Breast epithelium (tissue), 3 donors: Measurements from ENCODE around the gene FAM107A.

Experiments used
- CTCF ChIP-seq, 3 donors: fragments of 450-650 bp; IDR thresholded peaks; one replicate each; pipeline ENCODE4 v1.5.1; 2016 to 2017; ENCODE audit warnings: antibody characterized with exemption in 3 of 3, mild to moderate bottlenecking in 3 of 3, moderate library complexity in 3 of 3
- POLR2A ChIP-seq: fragments of 450-650 bp; IDR thresholded peaks from one replicate; pipeline ENCODE4 v1.6.1; 2016; ENCODE audit warnings: antibody characterized with exemption, mild to moderate bottlenecking, moderate library complexity
- POLR2AphosphoS5 ChIP-seq, 3 donors: sonication (generic); formaldehyde crosslinking; IDR thresholded peaks; one replicate each; pipeline ENCODE4 v1.6.1; 2017; ENCODE audit warnings: antibody characterized with exemption in 3 of 3

- no peak for TF ChIP-seq CTCF (IDR thresholded peaks at IDR 0.05)
- no peak for TF ChIP-seq POLR2A
- TF ChIP-seq POLR2AphosphoS5 (IDR thresholded peaks at IDR 0.05), result no peak
Measured at GRCh38 chr3:58519668-58520402, 57.4 kb downstream of the FAM107A start.
